OCI-LY3 (cell line): Measurements from ENCODE around the gene CCDC157.

Source experiments
- EZH2phosphoT487 ChIP-seq: fragments of 200-600 bp; shearing (Covaris generic); IDR thresholded peaks from 2 replicates; pipeline ENCODE4 v1.6.1; 2018; ENCODE audit warnings: antibody characterized with exemption, mixed run types, low read depth
- TF ChIP-seq, protein P1 (sequence below): fragments of 200-600, 300-600 bp; sonication (generic); IDR thresholded peaks from 2 replicates; pipeline ENCODE4 v1.5.1; 2014; ENCODE audit warnings: antibody characterized with exemption, low read length, low read depth

DNA sequence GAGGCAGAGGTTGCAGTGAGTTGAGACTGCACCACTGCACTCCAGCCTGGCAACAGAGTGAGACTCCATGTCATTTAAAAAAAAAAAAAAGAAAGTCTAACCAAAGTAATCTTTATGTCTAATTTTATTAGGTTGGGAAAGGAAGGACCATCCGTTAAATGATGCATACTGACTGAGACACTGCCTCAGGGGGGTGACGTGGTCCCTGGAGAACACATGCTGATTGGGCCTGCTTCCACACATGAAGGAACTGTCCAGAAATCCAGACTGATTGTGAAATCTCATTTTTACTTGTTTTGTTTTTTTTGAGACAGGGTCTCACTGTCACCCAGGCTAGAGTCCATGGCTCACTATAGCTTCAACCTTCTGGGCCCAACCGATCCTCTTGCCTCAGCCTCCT lies 5.6 kb upstream of the CCDC157 start:
- TF ChIP-seq, protein P1, sequence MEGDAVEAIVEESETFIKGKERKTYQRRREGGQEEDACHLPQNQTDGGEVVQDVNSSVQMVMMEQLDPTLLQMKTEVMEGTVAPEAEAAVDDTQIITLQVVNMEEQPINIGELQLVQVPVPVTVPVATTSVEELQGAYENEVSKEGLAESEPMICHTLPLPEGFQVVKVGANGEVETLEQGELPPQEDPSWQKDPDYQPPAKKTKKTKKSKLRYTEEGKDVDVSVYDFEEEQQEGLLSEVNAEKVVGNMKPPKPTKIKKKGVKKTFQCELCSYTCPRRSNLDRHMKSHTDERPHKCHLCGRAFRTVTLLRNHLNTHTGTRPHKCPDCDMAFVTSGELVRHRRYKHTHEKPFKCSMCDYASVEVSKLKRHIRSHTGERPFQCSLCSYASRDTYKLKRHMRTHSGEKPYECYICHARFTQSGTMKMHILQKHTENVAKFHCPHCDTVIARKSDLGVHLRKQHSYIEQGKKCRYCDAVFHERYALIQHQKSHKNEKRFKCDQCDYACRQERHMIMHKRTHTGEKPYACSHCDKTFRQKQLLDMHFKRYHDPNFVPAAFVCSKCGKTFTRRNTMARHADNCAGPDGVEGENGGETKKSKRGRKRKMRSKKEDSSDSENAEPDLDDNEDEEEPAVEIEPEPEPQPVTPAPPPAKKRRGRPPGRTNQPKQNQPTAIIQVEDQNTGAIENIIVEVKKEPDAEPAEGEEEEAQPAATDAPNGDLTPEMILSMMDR: no peak
- TF ChIP-seq EZH2phosphoT487: no peak
